Duodenal mucosa (tissue), 2 donors: Measurements from ENCODE around the gene DENND10.

Experiments used
- H3K27ac ChIP-seq: one replicate; pipeline ENCODE4 v1.7.0; 2013; ENCODE audit warnings: low read depth, low read length
- H3K27me3 ChIP-seq, 2 donors: one replicate each; pipeline ENCODE4 v1.7.0; 2013; ENCODE audit warnings: low read length in 2 of 2, control low read depth in 1 of 2; ENCODE audit not compliant: insufficient read depth in 2 of 2, control insufficient read depth in 1 of 2
- H3K36me3 ChIP-seq, 2 donors: one replicate each; pipeline ENCODE4 v1.7.0; 2013; ENCODE audit warnings: low read length in 2 of 2, control low read depth in 1 of 2; ENCODE audit not compliant: insufficient read depth in 2 of 2, control insufficient read depth in 1 of 2
- H3K4me1 ChIP-seq, 2 donors: one replicate each; pipeline ENCODE4 v1.7.0; 2013; ENCODE audit warnings: low read length in 2 of 2, control low read depth in 1 of 2; ENCODE audit not compliant: insufficient read depth in 2 of 2, control insufficient read depth in 1 of 2
- H3K4me3 ChIP-seq, 2 donors: one replicate each; pipeline ENCODE4 v1.7.0; 2013; ENCODE audit warnings: low read length in 2 of 2, low read depth in 1 of 2
- H3K9ac ChIP-seq, 2 donors: one replicate each; pipeline ENCODE4 v1.7.0; 2013; ENCODE audit warnings: low read length in 2 of 2, low read depth in 1 of 2
- H3K9me3 ChIP-seq, 2 donors: one replicate each; pipeline ENCODE4 v1.7.0; 2013; ENCODE audit warnings: low read length in 2 of 2, control low read depth in 1 of 2; ENCODE audit not compliant: control insufficient read depth in 1 of 2

The DENND10 gene

GRCh38 chr10:119078422-119079179, 25.3 kb upstream of the DENND10 start:
- Histone ChIP-seq H3K4me1 (peaks cover 13 to 20% of the 10 kb centered on the region in 2 donors), H3K9me3 (no peaks in the 10 kb centered on the region), H3K27ac (no peak overlapping the region), H3K36me3 (peaks cover 0 to 2% of the 10 kb centered on the region in 2 donors), H3K9ac (peak overlapping the region; percentile 95 to 96), H3K27me3 (no peaks in the 10 kb centered on the region), H3K4me3 (peak overlapping the region; percentile 88 to 95)

GRCh38 chr10:119079599-119080520, 24.1 kb upstream of the DENND10 start:
- peak overlapping the region; percentile 98 for H3K27ac ChIP-seq
- no peaks in the 10 kb centered on the region for H3K9me3 ChIP-seq
- H3K9ac ChIP-seq: peak overlapping the region; percentile 95 to 96
- H3K4me1 ChIP-seq: peaks cover 19 to 20% of the 10 kb centered on the region in 2 donors
- peak overlapping the region; percentile 88 to 95 for H3K4me3 ChIP-seq
- no peaks in the 10 kb centered on the region for H3K27me3 ChIP-seq
- H3K36me3 ChIP-seq: no peaks in the 10 kb centered on the region

- Histone ChIP-seq H3K4me3 (peak within 1 kb of the TSS; percentile 88 to 95), H3K9me3 (no peaks in the 10 kb centered on the region), H3K36me3 (no peaks in the 10 kb centered on the region), H3K4me1 (peaks cover 19 to 20% of the 10 kb centered on the region in 2 donors), H3K9ac (peak within 1 kb of the TSS; percentile 95 to 96), H3K27ac (peak within 1 kb of the TSS; percentile 98), H3K27me3 (no peaks in the 10 kb centered on the region)
Measured at GRCh38 chr10:119080521-119081259, 23.2 kb upstream of the DENND10 start, which contains the start of gene EIF3A. TSS of gene EIF3A (minus strand) at chr10:119080817. CDS start at chr10:119080676, 141 bp downstream.

GRCh38 chr10:119084896-119085295, 19.0 kb upstream of the DENND10 start:
- no peak overlapping the region for H3K27ac ChIP-seq
- H3K27me3 ChIP-seq: no peaks in the 10 kb centered on the region
- no peak overlapping the region for H3K9ac ChIP-seq
- no peaks in the 10 kb centered on the region for H3K36me3 ChIP-seq
- no peaks in the 10 kb centered on the region for H3K9me3 ChIP-seq
- H3K4me3 ChIP-seq: no peak overlapping the region
- peaks cover 0 to 6% of the 10 kb centered on the region in 2 donors for H3K4me1 ChIP-seq

GRCh38 chr10:119087271-119087882, 16.5 kb upstream of the DENND10 start:
- H3K27me3 ChIP-seq: no peaks in the 10 kb centered on the region

GRCh38 chr10:119090026-119090795, 13.7 kb upstream of the DENND10 start:
- Histone ChIP-seq H3K36me3 (no peaks in the 10 kb centered on the region), H3K9ac (peak overlapping the region in 1 of 2 donors; percentile 2), H3K27ac (no peak overlapping the region), H3K9me3 (no peaks in the 10 kb centered on the region), H3K4me3 (no peak overlapping the region), H3K27me3 (no peaks in the 10 kb centered on the region), H3K4me1 (peaks cover 4 to 13% of the 10 kb centered on the region in 2 donors)

More at GRCh38 chr10:119087271-119087882, 16.5 kb upstream of the DENND10 start:
- Histone ChIP-seq H3K4me3 (no peak overlapping the region), H3K27ac (no peak overlapping the region), H3K9me3 (no peaks in the 10 kb centered on the region), H3K9ac (no peak overlapping the region), H3K4me1 (peaks cover 4 to 19% of the 10 kb centered on the region in 2 donors), H3K36me3 (no peaks in the 10 kb centered on the region)

- Histone ChIP-seq H3K9me3 (no peaks in the 10 kb centered on the region), H3K4me3 (no peak overlapping the region), H3K27ac (no peak overlapping the region), H3K9ac (no peak overlapping the region), H3K27me3 (no peaks in the 10 kb centered on the region), H3K36me3 (no peaks in the 10 kb centered on the region), H3K4me1 (peaks cover 4 to 13% of the 10 kb centered on the region in 2 donors)
Measured at GRCh38 chr10:119090968-119091367, 12.9 kb upstream of the DENND10 start.

GRCh38 chr10:119095640-119096039, 8.3 kb upstream of the DENND10 start:
- Histone ChIP-seq H3K4me1 (peaks cover 9 to 12% of the 10 kb centered on the region in 2 donors), H3K36me3 (no peaks in the 10 kb centered on the region), H3K27ac (no peak overlapping the region)

More at GRCh38 chr10:119095640-119096039, 8.3 kb upstream of the DENND10 start:
- H3K4me3 ChIP-seq: no peak overlapping the region
- H3K9ac ChIP-seq: no peak overlapping the region
- H3K27me3 ChIP-seq: no peaks in the 10 kb centered on the region
- no peaks in the 10 kb centered on the region for H3K9me3 ChIP-seq
